GM18517 (cell line): ENCODE results near the gene MRPS24.
A peak's percentile ranks its signal among the peaks of the same experiment; 100 is the strongest.
"Not testable (repeated sequence)": the region's sequence is repeated elsewhere in the genome, so short reads cannot be mapped to it uniquely, and the experiment has no call there.

Source experiments
- ATAC-seq: cut with Tn5 transposase; IDR thresholded peaks from one replicate; pipeline ENCODE4 v1.9.1; 2021; ENCODE audit warnings: mild to moderate bottlenecking, moderate library complexity; ENCODE audit not compliant: unreplicated experiment

The MRPS24 gene

DNA sequence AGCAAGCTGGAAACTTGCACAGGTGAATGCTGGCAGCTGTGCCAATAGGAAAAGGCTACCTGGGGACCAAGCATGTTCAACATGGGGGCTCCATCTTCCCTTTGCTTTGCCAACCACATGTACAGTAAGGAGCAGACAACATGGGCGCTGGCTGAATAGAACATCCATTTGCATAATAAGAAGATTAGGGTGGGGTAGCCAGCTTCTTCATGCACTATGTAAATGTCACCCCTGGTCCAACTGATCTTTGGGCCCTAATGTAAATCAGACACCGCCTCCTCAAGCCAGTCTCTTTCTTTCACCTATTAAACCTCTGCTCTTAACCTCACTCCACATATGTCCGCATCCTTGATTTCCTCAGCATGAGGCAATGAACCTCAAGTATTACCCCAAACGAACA lies 26.0 kb downstream of the MRPS24 start:
- ATAC-seq, result no peak

- ATAC-seq, result no peak
Measured at GRCh38 chr7:43838201-43838658, 31.1 kb downstream of the MRPS24 start.

GRCh38 chr7:43834463-43835251 lies 34.7 kb downstream of the MRPS24 start:
- peak; percentile 68 for ATAC-seq

DNA sequence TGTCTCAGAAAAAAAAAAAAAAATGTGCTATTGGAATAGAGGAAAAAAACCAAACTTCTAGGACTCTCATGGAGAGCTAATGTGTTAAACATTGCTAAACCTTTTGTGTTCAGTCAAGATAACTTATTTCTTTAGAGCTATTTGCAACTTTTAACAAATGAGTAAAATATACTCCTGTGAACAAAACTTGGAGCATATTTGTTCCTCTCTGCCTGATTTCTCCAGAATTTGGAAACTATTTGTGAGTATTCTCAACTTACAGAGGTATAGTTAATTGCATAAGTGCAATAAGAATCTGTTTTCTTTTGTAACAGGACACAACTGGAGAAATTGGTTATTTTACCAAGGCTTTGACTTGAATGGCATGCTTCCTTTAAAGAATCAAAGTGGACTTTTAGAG lies 38.4 kb downstream of the MRPS24 start:
- not testable (repeated sequence) for ATAC-seq

GRCh38 chr7:43825391-43825808 lies 43.9 kb downstream of the MRPS24 start:
- ATAC-seq, result no peak

DNA sequence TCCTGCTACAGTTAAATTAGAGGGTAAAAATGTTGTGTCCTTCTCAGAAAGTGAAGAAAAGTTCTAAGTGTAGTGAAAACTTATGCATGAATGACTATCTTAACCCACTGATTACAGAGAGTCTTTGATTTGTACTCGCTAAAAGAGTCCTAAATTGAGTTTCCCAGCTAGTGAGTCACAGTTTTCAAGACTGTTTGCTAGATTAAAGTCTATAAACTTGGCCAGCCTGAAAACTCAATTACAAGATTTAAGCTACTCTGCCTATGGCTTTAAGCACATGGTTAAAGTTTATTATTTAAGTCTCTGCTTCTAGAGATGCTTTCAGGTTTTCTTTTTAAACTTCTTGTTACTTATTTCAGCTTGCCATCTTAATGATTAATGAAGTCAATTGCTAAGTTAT lies 44.4 kb downstream of the MRPS24 start:
- ATAC-seq, result no peak

- ATAC-seq, result not testable (repeated sequence)
Measured at GRCh38 chr7:43824513-43824912, 44.8 kb downstream of the MRPS24 start.

- ATAC-seq, result no peak
Measured at GRCh38 chr7:43823941-43824340, 45.4 kb downstream of the MRPS24 start.

DNA sequence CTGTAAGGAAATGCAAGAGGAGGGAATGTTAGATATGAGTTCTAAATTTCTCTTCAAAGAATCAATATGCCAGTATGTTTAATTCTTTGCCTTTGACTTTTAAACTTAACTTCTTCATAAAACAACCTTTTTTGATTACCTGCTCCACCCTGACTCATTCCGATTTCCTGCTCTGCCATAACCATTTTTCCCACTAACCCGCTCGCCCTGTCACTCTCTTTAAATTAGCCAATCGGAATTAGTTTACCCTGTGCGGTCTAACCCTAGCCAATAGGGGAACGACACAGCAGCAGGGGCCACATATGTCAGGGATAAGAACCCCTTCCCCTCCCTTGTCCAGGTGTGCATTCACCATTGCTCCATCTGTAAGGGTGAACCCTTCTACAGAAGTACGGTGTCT lies 45.9 kb downstream of the MRPS24 start:
- ATAC-seq, result not testable (repeated sequence)
